Measurements from ENCODE around the gene WBP1L.
"Not testable (repeated sequence)": the region's sequence is repeated elsewhere in the genome, so short reads cannot be mapped to it uniquely, and the experiment has no call there.

The WBP1L gene

GRCh38 chr10:102826148-102826796, 82.5 kb downstream of the WBP1L start:
- Histone ChIP-seq H3K9ac (no peak overlapping the region), H3K27ac (no peak overlapping the region), H3K27me3 (no peaks in the 10 kb centered on the region), H3K9me3 (peaks cover 13% of the 10 kb centered on the region), H3K4me3 (no peak overlapping the region), H4K20me1 (no peaks in the 10 kb centered on the region), H3K36me3 (no peaks in the 10 kb centered on the region), H3K4me2 (no peak overlapping the region; the same call in 1 of the 2 replicates), H3K4me1 (peaks cover 7% of the 10 kb centered on the region)
- TF ChIP-seq Cebpa-rat (IDR thresholded peaks at IDR 0.05), result no peak

- Histone ChIP-seq H3K27ac (no peak overlapping the region), H4K20me1 (no peaks in the 10 kb centered on the region), H3K4me1 (peaks cover 7% of the 10 kb centered on the region), H3K36me3 (no peaks in the 10 kb centered on the region), H3K27me3 (no peaks in the 10 kb centered on the region), H3K4me2 (no peak overlapping the region), H3K4me3 (no peak overlapping the region), H3K9ac (no peak overlapping the region), H3K9me3 (peaks cover 13% of the 10 kb centered on the region)
- TF ChIP-seq Cebpa-rat (IDR thresholded peaks at IDR 0.05), result no peak
Observed at GRCh38 chr10:102827597-102827975, 83.8 kb downstream of the WBP1L start.

GRCh38 chr10:102831322-102832071, 87.7 kb downstream of the WBP1L start:
- Histone ChIP-seq H3K4me1 (no peaks in the 10 kb centered on the region), H4K20me1 (no peaks in the 10 kb centered on the region), H3K36me3 (no peaks in the 10 kb centered on the region), H3K27me3 (no peaks in the 10 kb centered on the region), H3K27ac (no peak overlapping the region), H3K9me3 (no peaks in the 10 kb centered on the region), H3K4me2 (no peak overlapping the region), H3K4me3 (no peak overlapping the region), H3K9ac (no peak overlapping the region)
- no peak for TF ChIP-seq Cebpa-rat (IDR thresholded peaks at IDR 0.05)

- Histone ChIP-seq H3K4me2 (no peak overlapping the region), H3K9me3 (peaks cover 5% of the 10 kb centered on the region), H3K27me3 (no peaks in the 10 kb centered on the region), H4K20me1 (no peaks in the 10 kb centered on the region), H3K9ac (no peak overlapping the region), H3K27ac (no peak overlapping the region), H3K4me1 (no peaks in the 10 kb centered on the region), H3K4me3 (no peak overlapping the region), H3K36me3 (no peaks in the 10 kb centered on the region)
- TF ChIP-seq Cebpa-rat (IDR thresholded peaks at IDR 0.05), result no peak
Observed at GRCh38 chr10:102832248-102832647, 88.5 kb downstream of the WBP1L start.

GRCh38 chr10:102832987-102833386, 89.2 kb downstream of the WBP1L start:
- H3K4me2 ChIP-seq, result no peak overlapping the region
- no peak for TF ChIP-seq Cebpa-rat (IDR thresholded peaks at IDR 0.05)
- H3K36me3 ChIP-seq, result no peaks in the 10 kb centered on the region

GRCh38 chr10:102834143-102834542, 90.4 kb downstream of the WBP1L start:
- Histone ChIP-seq H3K27me3 (no peaks in the 10 kb centered on the region), H3K4me1 (no peaks in the 10 kb centered on the region), H3K4me2 (no peak overlapping the region), H3K9ac (no peak overlapping the region), H4K20me1 (no peaks in the 10 kb centered on the region), H3K9me3 (peaks cover 22% of the 10 kb centered on the region), H3K4me3 (no peak overlapping the region), H3K27ac (no peak overlapping the region), H3K36me3 (no peaks in the 10 kb centered on the region)
- TF ChIP-seq Cebpa-rat (IDR thresholded peaks at IDR 0.05), result no peak

More at GRCh38 chr10:102832987-102833386, 89.2 kb downstream of the WBP1L start:
- H3K27me3 ChIP-seq, result no peaks in the 10 kb centered on the region
- no peak overlapping the region for H3K4me3 ChIP-seq
- no peak overlapping the region for H3K27ac ChIP-seq
- H4K20me1 ChIP-seq, result no peaks in the 10 kb centered on the region
- H3K9me3 ChIP-seq, result peaks cover 13% of the 10 kb centered on the region
- H3K9ac ChIP-seq, result no peak overlapping the region
- H3K4me1 ChIP-seq, result no peaks in the 10 kb centered on the region

GRCh38 chr10:102835007-102835482, 91.3 kb downstream of the WBP1L start:
- Histone ChIP-seq H4K20me1 (no peaks in the 10 kb centered on the region), H3K4me1 (no peaks in the 10 kb centered on the region), H3K36me3 (no peaks in the 10 kb centered on the region), H3K4me2 (no peak overlapping the region), H3K9ac (no peak overlapping the region), H3K27ac (no peak overlapping the region), H3K9me3 (peaks cover 22% of the 10 kb centered on the region), H3K27me3 (no peaks in the 10 kb centered on the region), H3K4me3 (no peak overlapping the region)
- no peak for TF ChIP-seq Cebpa-rat (IDR thresholded peaks at IDR 0.05)

GRCh38 chr10:102837230-102837721, 93.5 kb downstream of the WBP1L start, which contains the start of gene CYP17A1:
Gene CYP17A1, minus strand, starts transcription at chr10:102837413. Its CDS starts 52 bp downstream, at chr10:102837361.
- Histone ChIP-seq H3K27me3 (no peaks in the 10 kb centered on the region), H3K36me3 (no peaks in the 10 kb centered on the region), H3K4me3 (no peak within 1 kb of the TSS), H3K4me1 (no peaks in the 10 kb centered on the region), H3K9me3 (peaks cover 22% of the 10 kb centered on the region), H3K27ac (no peak within 1 kb of the TSS), H3K9ac (no peak within 1 kb of the TSS), H3K4me2 (no peak within 1 kb of the TSS), H4K20me1 (no peaks in the 10 kb centered on the region)
- TF ChIP-seq Cebpa-rat (IDR thresholded peaks at IDR 0.05), result no peak

GRCh38 chr10:102838276-102838927, 94.7 kb downstream of the WBP1L start:
- not testable (repeated sequence) for H3K4me3 ChIP-seq, H3K27ac ChIP-seq, H3K27me3 ChIP-seq, H3K4me1 ChIP-seq, H3K9ac ChIP-seq, H3K36me3 ChIP-seq, H3K4me2 ChIP-seq, H4K20me1 ChIP-seq
- H3K9me3 ChIP-seq, result peaks cover 22% of the 10 kb centered on the region

All from BLaER1 (cell line).